Psoas muscle (tissue), 8 donors: Measurements from ENCODE around the gene PRDM8. TPM values are rescaled to one million over a fixed set of nuclear protein-coding genes. Genes with fewer than 3 reads are reported as not detected.

ENCODE experiments used
- ATAC-seq, 4 donors: fragments of 200-7000 bp; cut with Tn5 transposase; one replicate each; pipeline ENCODE4 v1.9.1; 2020; ENCODE audit warnings: moderate library complexity in 3 of 4, mild to moderate bottlenecking in 2 of 4
- DNase-seq, 2 donors: peaks; one replicate each; pipeline ENCODE4 v3.0.0-alpha.2; 2020
- H3K27ac ChIP-seq: fragments of 200-600 bp; one replicate; pipeline ENCODE4 v1.8.0; 2022
- H3K27me3 ChIP-seq, 3 donors: fragments of 200-600 bp in 1 of 3; one replicate each; pipeline versions ENCODE4 v1.6.1 to v1.8.0; 2013 to 2022; ENCODE audit warnings: low read length in 2 of 3, mild to moderate bottlenecking in 2 of 3, moderate library complexity in 1 of 3; ENCODE audit not compliant: insufficient read depth in 3 of 3
- H3K36me3 ChIP-seq, 2 donors: fragments of 200-600 bp in 1 of 2; one replicate each; pipeline versions ENCODE4 v1.6.1 to v1.8.0; 2013 to 2022; ENCODE audit warnings: low read depth in 1 of 2, mild to moderate bottlenecking in 1 of 2, moderate library complexity in 1 of 2; ENCODE audit not compliant: insufficient read depth in 1 of 2
- H3K4me1 ChIP-seq: fragments of 200-600 bp; one replicate; pipeline ENCODE4 v1.8.0; 2022
- H3K4me3 ChIP-seq: fragments of 200-600 bp; one replicate; pipeline ENCODE4 v1.8.0; 2022; ENCODE audit warnings: mild to moderate bottlenecking
- H3K9me3 ChIP-seq: fragments of 200-600 bp; one replicate; pipeline ENCODE4 v1.8.0; 2022
- CTCF ChIP-seq: fragments of 200-600 bp; IDR thresholded peaks from one replicate; pipeline ENCODE4 v1.8.0; 2022; ENCODE audit warnings: antibody characterized with exemption
- WGBS, 3 donors: extraction: QIAGEN DNeasy Blood & Tissue Kit; methylation state at CpG; one replicate each; pipeline versions ENCODE4 v1.1.6 to v1.1.7; 2013; 5-methylcytosine and 5-hydroxymethylcytosine counted together
- intact Hi-C, 2 donors: fragments of 100-400 bp; cut with DNase I; formaldehyde crosslinking; loops; one replicate each; pipeline versions ENCODE4 v1.11.0 to v1.14.2; 2022
- polyA plus RNA-seq, 3 donors: library from polyadenylated mRNA; stranded (reverse); fragments of 200-250 nt; gene quantifications; one replicate each; pipeline ENCODE4 v1.2.3, GENCODE V29; 2013
- total RNA-seq, 4 donors: library from RNA; stranded (reverse); fragmentation: NEBNext Ultra II Directional in 2 of 4; extraction: Animal tissue kit (Norgen Biotek cat#: 25700) in 2 of 4; gene quantifications; one replicate each; pipeline versions ENCODE4 v1.2.1 to v1.2.4, GENCODE V29; 2021 to 2023
- donor health status: healthy with polysubstance abuse.
- donor health status: DM: no; HTN: no; CAD: no; lungs with moderate emphysema.
- donor health status: Bipolar disorder and iron deficiency.
- donor health status: healthy.
- donor health status: DM: yes; HTN: yes; CAD: no.
- donor health status: DM: no; HTN: no; CAD: no.
- donor health status: DM: no; HTN: no; CAD: no.
- donor health status: DM: yes; HTN: yes; CAD: no.

The PRDM8 gene
- total and polyA plus RNA-seq, 7 donors: 0.28 to 1.8 (median 0.63) TPM

GRCh38 chr4:80197601-80198440 lies 518 bp downstream of the PRDM8 start:
- ATAC-seq (no peak), DNase-seq (no peak)
- Histone ChIP-seq H3K27me3 (peaks cover 5 to 89% (median 19%) of the 10 kb centered on the region in 3 donors), H3K36me3 (no peaks in the 10 kb centered on the region), H3K27ac (no peak overlapping the region), H3K4me1 (no peaks in the 10 kb centered on the region), H3K9me3 (no peaks in the 10 kb centered on the region), H3K4me3 (peak overlapping the region; percentile 56)
- TF ChIP-seq CTCF: no peak
- 26 to 36% (median 31%) methylated on average over 44 to 45 of the region's 45 CpGs for WGBS, 3 donors
- intact Hi-C loops: no loop called here

GRCh38 chr4:80198441-80198837 lies 1.1 kb downstream of the PRDM8 start:
- Histone ChIP-seq H3K27me3 (peaks cover 5 to 89% (median 19%) of the 10 kb centered on the region in 3 donors), H3K4me3 (no peak overlapping the region), H3K27ac (no peak overlapping the region), H3K4me1 (no peaks in the 10 kb centered on the region), H3K36me3 (no peaks in the 10 kb centered on the region), H3K9me3 (no peaks in the 10 kb centered on the region)
- ATAC-seq: no peak
- intact Hi-C loops: no loop called here
- 81 to 86% (median 85%) methylated on average over 1 of the region's 1 CpG for WGBS, 3 donors
- TF ChIP-seq CTCF: no peak
- DNase-seq: no peak

GRCh38 chr4:80199004-80199560 lies 1.8 kb downstream of the PRDM8 start:
- 71 to 78% (median 72%) methylated on average over 8 of the region's 8 CpGs for WGBS, 3 donors
- no peak for DNase-seq
- Histone ChIP-seq H3K4me3 (no peak overlapping the region), H3K36me3 (no peaks in the 10 kb centered on the region), H3K4me1 (no peaks in the 10 kb centered on the region), H3K27me3 (peaks cover 3 to 84% (median 19%) of the 10 kb centered on the region in 3 donors), H3K9me3 (no peaks in the 10 kb centered on the region), H3K27ac (no peak overlapping the region)
- no peak for TF ChIP-seq CTCF
- no peak for ATAC-seq
- intact Hi-C loops: no loop called here

GRCh38 chr4:80199947-80200346 lies 2.6 kb downstream of the PRDM8 start:
- no peak for TF ChIP-seq CTCF
- H3K4me3 ChIP-seq: no peak overlapping the region
- 75 to 82% (median 80%) methylated on average over 6 of the region's 6 CpGs for WGBS, 3 donors
- DNase-seq: no peak
- intact Hi-C loops: no loop called here
- peaks cover 3 to 77% (median 19%) of the 10 kb centered on the region in 3 donors for H3K27me3 ChIP-seq
- H3K9me3 ChIP-seq: no peaks in the 10 kb centered on the region
- H3K36me3 ChIP-seq: no peaks in the 10 kb centered on the region
- no peaks in the 10 kb centered on the region for H3K4me1 ChIP-seq
- no peak for ATAC-seq
- H3K27ac ChIP-seq: no peak overlapping the region
